ENCODE measurements around the gene MCEMP1. TPM values are rescaled to one million over a fixed set of nuclear protein-coding genes. Genes with fewer than 3 reads are reported as not detected.

Gene MCEMP1
- total RNA-seq, 1 donor from 2014 or later = not detected

DNA sequence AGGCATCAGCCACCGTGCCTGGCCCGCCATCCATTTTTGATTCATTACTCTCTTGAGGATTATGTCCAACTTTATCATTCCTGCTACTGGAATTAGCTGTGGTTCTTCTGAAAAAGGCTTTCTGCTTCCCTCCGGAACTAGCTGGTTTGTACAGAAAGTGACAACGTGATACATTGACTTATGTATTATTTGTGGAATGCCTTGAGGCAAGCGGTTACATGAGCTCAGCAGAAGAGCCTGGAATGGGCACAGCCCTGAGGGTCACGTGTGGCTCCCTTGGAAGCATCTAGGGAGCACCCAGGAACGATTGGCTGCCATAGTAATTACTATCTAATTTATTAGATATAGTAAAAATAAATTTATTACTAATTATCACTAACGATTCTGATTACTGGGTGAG lies 22.5 kb upstream of the MCEMP1 start:
- H3K36me3 ChIP-seq (ENCODE audit: control insufficient read depth in 3 of 3, insufficient read depth in 3 of 3, low read length in 3 of 3) = no peaks in the 10 kb centered on the region
- peaks cover 3 to 9% (median 3%) of the 10 kb centered on the region in 3 donors for H3K4me1 ChIP-seq (ENCODE audit: control insufficient read depth in 3 of 3, insufficient read depth in 3 of 3, low read length in 3 of 3)
- no peak overlapping the region for H3K9ac ChIP-seq (ENCODE audit: low read depth in 1 of 3, low read length in 3 of 3)
- H3K27me3 ChIP-seq (ENCODE audit: control insufficient read depth in 3 of 3, insufficient read depth in 3 of 3, low read length in 3 of 3) = no peaks in the 10 kb centered on the region
- no peaks in the 10 kb centered on the region for H3K9me3 ChIP-seq (ENCODE audit: control insufficient read depth in 3 of 3, low read length in 3 of 3)
- no peak overlapping the region for H3K27ac ChIP-seq (ENCODE audit: low read depth, low read length)
- no peak overlapping the region for H3K4me3 ChIP-seq (ENCODE audit: low read length in 3 of 3)

DNA sequence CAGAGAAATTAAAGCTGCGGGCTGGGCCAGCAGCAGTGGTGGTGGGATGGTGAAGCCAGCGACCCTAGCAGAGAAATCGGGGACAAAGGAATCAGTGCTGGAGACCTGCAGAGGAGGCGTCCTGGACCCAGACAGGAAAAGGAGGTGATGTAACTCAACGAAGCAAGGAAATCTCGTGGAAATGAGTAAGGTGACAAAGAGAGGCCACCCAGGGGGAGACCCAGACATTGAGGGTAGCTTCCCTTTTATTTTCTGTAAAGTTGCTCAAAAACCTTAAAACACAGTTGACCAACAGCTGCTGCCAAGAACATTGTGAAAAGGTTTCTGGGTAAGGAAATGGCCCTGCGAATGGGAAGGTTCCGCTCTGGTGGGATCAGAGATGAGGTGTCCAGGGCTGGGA lies 21.3 kb upstream of the MCEMP1 start:
- H3K9me3 ChIP-seq (ENCODE audit: control insufficient read depth in 3 of 3, low read length in 3 of 3) = no peaks in the 10 kb centered on the region

DNA sequence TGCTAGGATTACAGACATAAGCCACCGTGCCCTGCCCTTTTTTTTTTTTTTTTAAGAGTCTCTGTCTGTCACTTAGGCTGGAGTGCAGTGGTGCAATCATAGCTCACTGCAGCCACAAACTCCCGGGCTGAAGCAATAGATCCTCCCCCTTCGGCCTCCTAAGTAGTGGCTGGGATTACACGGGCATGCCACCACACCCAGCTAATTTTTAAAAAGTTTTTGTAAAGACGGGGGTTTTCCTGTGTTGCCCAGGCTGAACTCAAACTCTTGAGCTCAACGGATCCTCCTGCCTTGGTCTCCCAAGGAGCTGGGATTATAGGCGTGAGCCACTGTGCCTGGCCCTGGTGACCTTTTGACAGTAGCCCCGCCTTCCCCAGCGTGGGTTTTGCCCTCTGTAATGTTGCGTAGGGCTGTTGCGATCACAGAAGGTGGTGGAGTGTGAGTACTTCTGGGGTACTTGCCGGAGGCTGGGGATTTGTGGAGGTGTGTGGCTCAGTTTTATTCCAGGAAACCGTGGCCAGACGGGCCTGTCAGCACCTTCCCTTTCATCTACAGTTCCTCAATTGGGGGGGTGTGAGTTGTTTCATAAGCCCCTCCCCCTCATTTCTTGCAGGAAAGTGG lies 19.6 kb upstream of the MCEMP1 start:
- Histone ChIP-seq H3K4me3 (ENCODE audit: low read length in 3 of 3) (no peak overlapping the region), H3K27me3 (ENCODE audit: control insufficient read depth in 3 of 3, insufficient read depth in 3 of 3, low read length in 3 of 3) (peaks cover 0 to 4% (median 3%) of the 10 kb centered on the region in 3 donors), H3K27ac (ENCODE audit: low read depth, low read length) (no peak overlapping the region), H3K9ac (ENCODE audit: low read depth in 1 of 3, low read length in 3 of 3) (no peak overlapping the region), H3K9me3 (ENCODE audit: control insufficient read depth in 3 of 3, low read length in 3 of 3) (no peaks in the 10 kb centered on the region), H3K36me3 (ENCODE audit: control insufficient read depth in 3 of 3, insufficient read depth in 3 of 3, low read length in 3 of 3) (no peaks in the 10 kb centered on the region), H3K4me1 (ENCODE audit: control insufficient read depth in 3 of 3, insufficient read depth in 3 of 3, low read length in 3 of 3) (peaks cover 2 to 8% (median 2%) of the 10 kb centered on the region in 3 donors)

More for the DNA sequence above, 21.3 kb upstream of the MCEMP1 start:
- no peaks in the 10 kb centered on the region for H3K27me3 ChIP-seq (ENCODE audit: control insufficient read depth in 3 of 3, insufficient read depth in 3 of 3, low read length in 3 of 3)
- no peak overlapping the region for H3K27ac ChIP-seq (ENCODE audit: low read depth, low read length)
- H3K4me1 ChIP-seq (ENCODE audit: control insufficient read depth in 3 of 3, insufficient read depth in 3 of 3, low read length in 3 of 3) = peaks cover 3 to 9% (median 3%) of the 10 kb centered on the region in 3 donors
- no peak overlapping the region for H3K4me3 ChIP-seq (ENCODE audit: low read length in 3 of 3)
- no peak overlapping the region for H3K9ac ChIP-seq (ENCODE audit: low read depth in 1 of 3, low read length in 3 of 3)
- no peaks in the 10 kb centered on the region for H3K36me3 ChIP-seq (ENCODE audit: control insufficient read depth in 3 of 3, insufficient read depth in 3 of 3, low read length in 3 of 3)

DNA sequence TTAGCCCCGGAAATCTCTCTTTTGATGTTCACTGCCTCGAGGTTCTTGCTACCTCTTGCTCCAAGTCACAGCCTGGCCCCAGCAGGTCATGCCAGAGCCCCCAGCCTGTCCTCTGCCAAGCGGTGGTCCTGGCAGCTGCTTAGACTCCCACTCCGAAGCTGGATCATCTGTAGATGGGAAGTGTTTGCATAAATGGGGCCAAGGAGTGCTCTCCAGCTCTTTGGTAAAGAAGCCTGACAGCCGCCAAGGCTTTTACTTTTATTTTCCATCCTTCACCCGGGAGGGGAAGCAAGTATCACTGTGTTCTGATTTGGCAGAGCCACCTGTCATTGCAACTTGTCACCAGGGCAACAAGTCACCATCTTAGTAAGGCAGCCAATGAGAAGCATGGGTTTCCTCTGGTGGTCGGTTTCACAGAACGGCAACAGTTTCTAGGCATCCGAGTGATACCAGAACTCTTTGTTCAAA lies 18.6 kb upstream of the MCEMP1 start:
- Histone ChIP-seq H3K27ac (ENCODE audit: low read depth, low read length) (no peak overlapping the region), H3K4me3 (ENCODE audit: low read length in 3 of 3) (no peak overlapping the region), H3K27me3 (ENCODE audit: control insufficient read depth in 3 of 3, insufficient read depth in 3 of 3, low read length in 3 of 3) (peaks cover 0 to 9% (median 3%) of the 10 kb centered on the region in 3 donors), H3K36me3 (ENCODE audit: control insufficient read depth in 3 of 3, insufficient read depth in 3 of 3, low read length in 3 of 3) (no peaks in the 10 kb centered on the region), H3K9ac (ENCODE audit: low read depth in 1 of 3, low read length in 3 of 3) (no peak overlapping the region), H3K4me1 (ENCODE audit: control insufficient read depth in 3 of 3, insufficient read depth in 3 of 3, low read length in 3 of 3) (no peaks in the 10 kb centered on the region), H3K9me3 (ENCODE audit: control insufficient read depth in 3 of 3, low read length in 3 of 3) (no peaks in the 10 kb centered on the region)

- H3K4me1 ChIP-seq (ENCODE audit: control insufficient read depth in 3 of 3, insufficient read depth in 3 of 3, low read length in 3 of 3) = no peaks in the 10 kb centered on the region
- H3K27me3 ChIP-seq (ENCODE audit: control insufficient read depth in 3 of 3, insufficient read depth in 3 of 3, low read length in 3 of 3) = peaks cover 0 to 9% (median 7%) of the 10 kb centered on the region in 3 donors
- H3K27ac ChIP-seq (ENCODE audit: low read depth, low read length) = no peak overlapping the region
- no peak overlapping the region for H3K4me3 ChIP-seq (ENCODE audit: low read length in 3 of 3)
- H3K9ac ChIP-seq (ENCODE audit: low read depth in 1 of 3, low read length in 3 of 3) = no peak overlapping the region
- no peaks in the 10 kb centered on the region for H3K36me3 ChIP-seq (ENCODE audit: control insufficient read depth in 3 of 3, insufficient read depth in 3 of 3, low read length in 3 of 3)
- H3K9me3 ChIP-seq (ENCODE audit: control insufficient read depth in 3 of 3, low read length in 3 of 3) = no peaks in the 10 kb centered on the region
These were observed 14.9 kb upstream of the MCEMP1 start for GRCh38 chr19:7661744-7662538.

GRCh38 chr19:7662657-7663056 lies 14.2 kb upstream of the MCEMP1 start:
- H3K27me3 ChIP-seq (ENCODE audit: control insufficient read depth in 3 of 3, insufficient read depth in 3 of 3, low read length in 3 of 3) = peaks cover 0 to 9% (median 7%) of the 10 kb centered on the region in 3 donors
- no peaks in the 10 kb centered on the region for H3K9me3 ChIP-seq (ENCODE audit: control insufficient read depth in 3 of 3, low read length in 3 of 3)
- H3K9ac ChIP-seq (ENCODE audit: low read depth in 1 of 3, low read length in 3 of 3) = no peak overlapping the region

GRCh38 chr19:7663706-7664105 lies 13.2 kb upstream of the MCEMP1 start:
- no peak overlapping the region for H3K4me3 ChIP-seq (ENCODE audit: low read length in 3 of 3)
- H3K27ac ChIP-seq (ENCODE audit: low read depth, low read length) = no peak overlapping the region
- H3K4me1 ChIP-seq (ENCODE audit: control insufficient read depth in 3 of 3, insufficient read depth in 3 of 3, low read length in 3 of 3) = no peaks in the 10 kb centered on the region
- no peak overlapping the region for H3K9ac ChIP-seq (ENCODE audit: low read depth in 1 of 3, low read length in 3 of 3)
- H3K27me3 ChIP-seq (ENCODE audit: control insufficient read depth in 3 of 3, insufficient read depth in 3 of 3, low read length in 3 of 3) = peaks cover 2 to 13% (median 7%) of the 10 kb centered on the region in 3 donors
- no peaks in the 10 kb centered on the region for H3K9me3 ChIP-seq (ENCODE audit: control insufficient read depth in 3 of 3, low read length in 3 of 3)
- H3K36me3 ChIP-seq (ENCODE audit: control insufficient read depth in 3 of 3, insufficient read depth in 3 of 3, low read length in 3 of 3) = no peaks in the 10 kb centered on the region

More at GRCh38 chr19:7662657-7663056, 14.2 kb upstream of the MCEMP1 start:
- Histone ChIP-seq H3K27ac (ENCODE audit: low read depth, low read length) (no peak overlapping the region), H3K4me3 (ENCODE audit: low read length in 3 of 3) (no peak overlapping the region), H3K4me1 (ENCODE audit: control insufficient read depth in 3 of 3, insufficient read depth in 3 of 3, low read length in 3 of 3) (no peaks in the 10 kb centered on the region), H3K36me3 (ENCODE audit: control insufficient read depth in 3 of 3, insufficient read depth in 3 of 3, low read length in 3 of 3) (no peaks in the 10 kb centered on the region)

DNA sequence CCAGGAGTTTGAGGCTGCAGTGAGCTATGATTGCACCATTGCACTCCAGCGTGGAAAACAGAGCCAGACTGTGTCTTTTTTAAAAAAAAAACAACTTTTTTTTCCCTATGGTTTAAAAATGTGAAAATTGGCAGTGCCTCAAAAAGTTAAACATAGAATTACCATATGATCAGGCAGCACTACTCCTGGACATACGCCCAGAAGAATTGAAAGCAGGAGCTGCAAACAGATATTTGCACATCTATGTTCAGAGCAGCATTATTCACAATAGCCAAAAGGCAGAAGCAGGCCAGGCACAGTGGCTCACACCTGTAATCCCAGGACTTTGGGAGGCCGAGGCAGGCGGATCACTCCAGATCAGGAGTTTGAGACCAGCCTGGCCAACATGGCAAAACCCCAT lies 11.8 kb upstream of the MCEMP1 start:
- no peak overlapping the region for H3K27ac ChIP-seq (ENCODE audit: low read depth, low read length)
- H3K4me1 ChIP-seq (ENCODE audit: control insufficient read depth in 3 of 3, insufficient read depth in 3 of 3, low read length in 3 of 3) = no peaks in the 10 kb centered on the region
- no peak overlapping the region for H3K4me3 ChIP-seq (ENCODE audit: low read length in 3 of 3)
- H3K9ac ChIP-seq (ENCODE audit: low read depth in 1 of 3, low read length in 3 of 3) = no peak overlapping the region
- no peaks in the 10 kb centered on the region for H3K9me3 ChIP-seq (ENCODE audit: control insufficient read depth in 3 of 3, low read length in 3 of 3)
- no peaks in the 10 kb centered on the region for H3K36me3 ChIP-seq (ENCODE audit: control insufficient read depth in 3 of 3, insufficient read depth in 3 of 3, low read length in 3 of 3)
- peaks cover 13 to 23% (median 18%) of the 10 kb centered on the region in 3 donors for H3K27me3 ChIP-seq (ENCODE audit: control insufficient read depth in 3 of 3, insufficient read depth in 3 of 3, low read length in 3 of 3)

- peaks cover 23 to 33% (median 26%) of the 10 kb centered on the region in 3 donors for H3K27me3 ChIP-seq (ENCODE audit: control insufficient read depth in 3 of 3, insufficient read depth in 3 of 3, low read length in 3 of 3)
- no peak within 1 kb of the TSS for H3K9ac ChIP-seq (ENCODE audit: low read depth in 1 of 3, low read length in 3 of 3)
- no peaks in the 10 kb centered on the region for H3K9me3 ChIP-seq (ENCODE audit: control insufficient read depth in 3 of 3, low read length in 3 of 3)
- no peak within 1 kb of the TSS for H3K27ac ChIP-seq (ENCODE audit: low read depth, low read length)
- no peaks in the 10 kb centered on the region for H3K4me1 ChIP-seq (ENCODE audit: control insufficient read depth in 3 of 3, insufficient read depth in 3 of 3, low read length in 3 of 3)
- H3K36me3 ChIP-seq (ENCODE audit: control insufficient read depth in 3 of 3, insufficient read depth in 3 of 3, low read length in 3 of 3) = no peaks in the 10 kb centered on the region
- H3K4me3 ChIP-seq (ENCODE audit: low read length in 3 of 3) = no peak within 1 kb of the TSS
These were observed 8.0 kb upstream of the MCEMP1 start, which contains the start of gene RETN for GRCh38 chr19:7668842-7669241. RETN (plus strand) TSS chr19:7669049; CDS start chr19:7669327, 278 bp downstream.

DNA sequence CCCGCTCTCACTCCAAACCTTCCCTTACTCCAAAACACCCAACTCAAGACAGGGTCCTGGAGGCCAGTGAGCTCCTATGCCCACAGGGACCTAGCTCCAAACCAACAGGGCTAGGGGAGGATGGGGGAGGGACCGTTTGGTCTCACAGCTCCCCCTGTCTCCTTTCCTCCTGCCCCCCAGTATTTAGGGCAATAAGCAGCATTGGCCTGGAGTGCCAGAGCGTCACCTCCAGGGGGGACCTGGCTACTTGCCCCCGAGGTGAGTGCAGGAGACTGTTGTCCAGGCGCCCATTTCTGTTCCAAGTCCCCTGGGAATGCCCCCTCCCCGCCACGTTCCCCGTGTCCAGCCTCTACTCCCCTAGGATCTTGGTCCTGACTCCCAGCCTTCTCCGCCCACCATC lies 7.2 kb upstream of the MCEMP1 start:
- no peak overlapping the region for H3K4me3 ChIP-seq (ENCODE audit: low read length in 3 of 3)
- no peaks in the 10 kb centered on the region for H3K36me3 ChIP-seq (ENCODE audit: control insufficient read depth in 3 of 3, insufficient read depth in 3 of 3, low read length in 3 of 3)
- no peak overlapping the region for H3K9ac ChIP-seq (ENCODE audit: low read depth in 1 of 3, low read length in 3 of 3)
- H3K27ac ChIP-seq (ENCODE audit: low read depth, low read length) = no peak overlapping the region
- peaks cover 18 to 33% (median 26%) of the 10 kb centered on the region in 3 donors for H3K27me3 ChIP-seq (ENCODE audit: control insufficient read depth in 3 of 3, insufficient read depth in 3 of 3, low read length in 3 of 3)
- H3K9me3 ChIP-seq (ENCODE audit: control insufficient read depth in 3 of 3, low read length in 3 of 3) = no peaks in the 10 kb centered on the region
- no peaks in the 10 kb centered on the region for H3K4me1 ChIP-seq (ENCODE audit: control insufficient read depth in 3 of 3, insufficient read depth in 3 of 3, low read length in 3 of 3)
